ENCODE results near the gene SHROOM3. TPM values are rescaled to one million over a fixed set of nuclear protein-coding genes. Genes with fewer than 3 reads are reported as not detected.

SHROOM3 gene
- total and polyA plus RNA-seq, 2 of the 13 experiments (the other 11 are each of a cell fraction or from before 2014, with no cell fraction given) = 0.01 TPM; not detected in 1

DNA sequence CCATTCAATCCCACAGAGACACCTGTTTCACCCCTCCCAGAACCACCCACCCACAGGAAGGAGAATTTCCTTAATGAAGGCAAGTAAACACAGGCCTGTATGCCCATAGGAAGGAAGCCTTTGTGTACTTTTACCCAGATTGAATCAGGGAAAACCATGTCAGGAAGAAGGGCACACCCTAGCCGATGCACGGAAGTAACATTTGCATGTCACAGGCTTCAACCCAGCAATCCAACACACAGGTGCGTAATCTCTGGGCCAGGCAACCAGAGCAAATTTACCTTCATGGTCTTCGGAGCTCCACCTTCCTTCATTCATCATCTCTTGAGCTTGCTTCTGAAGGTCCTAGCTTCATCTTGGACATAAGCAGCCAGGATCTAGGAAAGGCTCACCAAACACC, 206.3 kb downstream of the SHROOM3 start:
- Histone ChIP-seq H3K9me3 (ENCODE audit: low read length) (no peaks in the 10 kb centered on the region), H3K27me3 (ENCODE audit: control insufficient read depth in 1 of 2, insufficient read depth in 2 of 2, low read length in 2 of 2) (peaks cover 0 to 4% of the 10 kb centered on the region in 2 experiments; a peak in 1 of 5 replicates), H4K20me1 (ENCODE audit: insufficient read depth, low read length) (no peaks in the 10 kb centered on the region), H3K27ac (ENCODE audit: extremely low read length, insufficient read depth, low read length) (no peak overlapping the region), H2AFZ (ENCODE audit: low read length) (no peak overlapping the region), H3K9ac (ENCODE audit: insufficient read depth, low read depth, low read length) (no peak overlapping the region), H3K4me3 (replicated peaks in 1 of 3; ENCODE audit: insufficient read depth in 1 of 3, low read depth in 2 of 3, low read length in 3 of 3) (no peak overlapping the region), H3K36me3 (replicated peaks in 1 of 2; ENCODE audit: control insufficient read depth in 1 of 2, insufficient read depth in 2 of 2, low read length in 2 of 2) (no peaks in the 10 kb centered on the region), H3K4me1 (ENCODE audit: insufficient read depth, low read length) (no peaks in the 10 kb centered on the region), H3K79me2 (ENCODE audit: insufficient read depth, low read length) (no peaks in the 10 kb centered on the region), H3K4me2 (ENCODE audit: low read depth, low read length) (no peak overlapping the region)
- intact Hi-C loops (cut with micrococcal nuclease; ENCODE audit: unreplicated experiment) (no loop called here), in situ Hi-C loops (cut with HindIII; ENCODE audit: extremely low pct_ligation_motif_present, low pct_unique_long_range_greater_than_20kb) (no loop called here)
- TF ChIP-seq, protein P1, sequence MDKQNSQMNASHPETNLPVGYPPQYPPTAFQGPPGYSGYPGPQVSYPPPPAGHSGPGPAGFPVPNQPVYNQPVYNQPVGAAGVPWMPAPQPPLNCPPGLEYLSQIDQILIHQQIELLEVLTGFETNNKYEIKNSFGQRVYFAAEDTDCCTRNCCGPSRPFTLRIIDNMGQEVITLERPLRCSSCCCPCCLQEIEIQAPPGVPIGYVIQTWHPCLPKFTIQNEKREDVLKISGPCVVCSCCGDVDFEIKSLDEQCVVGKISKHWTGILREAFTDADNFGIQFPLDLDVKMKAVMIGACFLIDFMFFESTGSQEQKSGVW (CRISPR knock-in tag; IDR thresholded peaks at IDR 0.05; ENCODE audit: borderline replicate concordance) = no peak
- no peak for TF ChIP-seq SATB2 (CRISPR knock-in tag; IDR thresholded peaks at IDR 0.05)
- POLR2A ChIA-PET = no interaction called here
- ATAC-seq = no peak
- WGBS (ENCODE audit: low lambda C conversion rate) = 54% methylated on average over 4 of the region's 4 CpGs
- CTCF ChIA-PET (ENCODE audit: low intra/inter-chr PET ratio, low total read pairs) = no interaction called here
- DNase-seq (ENCODE audit: low spot score) = no peak
- no peak for FAIRE-seq
- no TSS peak for BruUV-seq (replicated peaks)

DNA sequence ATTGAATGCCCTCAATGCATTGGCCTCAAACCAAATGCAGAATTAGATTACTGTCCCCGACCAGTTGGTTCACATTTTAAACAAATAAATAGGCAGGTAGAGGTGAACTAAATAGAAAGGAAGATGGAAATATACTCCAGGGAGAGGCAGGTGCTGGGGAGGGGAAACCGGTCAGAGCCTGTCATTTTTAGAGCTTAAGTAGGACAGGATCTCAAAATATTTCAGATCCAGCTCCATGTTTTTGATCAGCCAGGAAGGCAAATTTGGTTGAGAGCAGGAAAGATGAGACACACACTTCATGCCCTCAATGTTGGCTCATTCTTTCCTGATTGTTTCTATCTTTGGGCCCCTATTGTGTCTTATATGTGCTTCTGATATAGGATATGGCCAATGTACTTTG, 206.7 kb downstream of the SHROOM3 start:
- ChIA-PET CTCF (ENCODE audit: low intra/inter-chr PET ratio, low total read pairs) (no interaction called here), POLR2A (no interaction called here)
- no peak overlapping the region for H3K9ac ChIP-seq (ENCODE audit: insufficient read depth, low read depth, low read length)
- BruUV-seq (replicated peaks) = no TSS peak
- no peak overlapping the region for H3K27ac ChIP-seq (ENCODE audit: extremely low read length, insufficient read depth, low read length)
- no peaks in the 10 kb centered on the region for H3K9me3 ChIP-seq (ENCODE audit: low read length)
- no peak for ATAC-seq
- H3K27me3 ChIP-seq (ENCODE audit: control insufficient read depth in 1 of 2, insufficient read depth in 2 of 2, low read length in 2 of 2) = peaks cover 0 to 4% of the 10 kb centered on the region in 2 experiments; a peak in 1 of 5 replicates
- H4K20me1 ChIP-seq (ENCODE audit: insufficient read depth, low read length) = no peaks in the 10 kb centered on the region
- DNase-seq (ENCODE audit: low spot score) = no peak
- FAIRE-seq = no peak
- no peaks in the 10 kb centered on the region for H3K4me1 ChIP-seq (ENCODE audit: insufficient read depth, low read length)
- in situ Hi-C loops (cut with HindIII; ENCODE audit: extremely low pct_ligation_motif_present, low pct_unique_long_range_greater_than_20kb) (no loop called here), intact Hi-C loops (cut with micrococcal nuclease; ENCODE audit: unreplicated experiment) (no loop called here)
- no peaks in the 10 kb centered on the region for H3K36me3 ChIP-seq (replicated peaks in 1 of 2; ENCODE audit: control insufficient read depth in 1 of 2, insufficient read depth in 2 of 2, low read length in 2 of 2)
- H3K79me2 ChIP-seq (ENCODE audit: insufficient read depth, low read length) = no peaks in the 10 kb centered on the region
- H3K4me2 ChIP-seq (ENCODE audit: low read depth, low read length) = no peak overlapping the region
- H3K4me3 ChIP-seq (replicated peaks in 1 of 3; ENCODE audit: insufficient read depth in 1 of 3, low read depth in 2 of 3, low read length in 3 of 3) = no peak overlapping the region
- no peak overlapping the region for H2AFZ ChIP-seq (ENCODE audit: low read length)
- WGBS (ENCODE audit: low lambda C conversion rate) = 20% methylated on average over 2 of the region's 2 CpGs
- no peak for TF ChIP-seq PHF5A (CRISPR knock-in tag; IDR thresholded peaks at IDR 0.05; ENCODE audit: low read depth, unreplicated experiment)
- TF ChIP-seq ATF7 (IDR thresholded peaks at IDR 0.05) = no peak
- no peak for TF ChIP-seq ATF7 (CRISPR knock-in tag; IDR thresholded peaks at IDR 0.05)
- TF ChIP-seq HMGA1 (CRISPR knock-in tag; conservative IDR thresholded peaks at IDR 0.05) = no peak
- no peak for TF ChIP-seq ZFP82 (CRISPR knock-in tag; IDR thresholded peaks at IDR 0.05; ENCODE audit: borderline replicate concordance)
- no peak for TF ChIP-seq ZNF670 (CRISPR knock-in tag; IDR thresholded peaks at IDR 0.05; ENCODE audit: borderline replicate concordance)
- TF ChIP-seq ZNF530 (CRISPR knock-in tag; IDR thresholded peaks at IDR 0.05; ENCODE audit: low read depth) = no peak
- TF ChIP-seq, protein P2, sequence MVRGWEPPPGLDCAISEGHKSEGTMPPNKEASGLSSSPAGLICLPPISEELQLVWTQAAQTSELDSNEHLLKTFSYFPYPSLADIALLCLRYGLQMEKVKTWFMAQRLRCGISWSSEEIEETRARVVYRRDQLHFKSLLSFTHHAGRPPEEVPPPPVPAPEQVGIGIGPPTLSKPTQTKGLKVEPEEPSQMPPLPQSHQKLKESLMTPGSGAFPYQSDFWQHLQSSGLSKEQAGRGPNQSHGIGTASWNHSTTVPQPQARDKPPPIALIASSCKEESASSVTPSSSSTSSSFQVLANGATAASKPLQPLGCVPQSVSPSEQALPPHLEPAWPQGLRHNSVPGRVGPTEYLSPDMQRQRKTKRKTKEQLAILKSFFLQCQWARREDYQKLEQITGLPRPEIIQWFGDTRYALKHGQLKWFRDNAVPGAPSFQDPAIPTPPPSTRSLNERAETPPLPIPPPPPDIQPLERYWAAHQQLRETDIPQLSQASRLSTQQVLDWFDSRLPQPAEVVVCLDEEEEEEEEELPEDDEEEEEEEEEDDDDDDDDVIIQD (CRISPR knock-in tag; IDR thresholded peaks at IDR 0.05; ENCODE audit: low read depth) = no peak
- no peak for TF ChIP-seq ZBTB42 (CRISPR knock-in tag; IDR thresholded peaks at IDR 0.05)
- TF ChIP-seq, protein P3, sequence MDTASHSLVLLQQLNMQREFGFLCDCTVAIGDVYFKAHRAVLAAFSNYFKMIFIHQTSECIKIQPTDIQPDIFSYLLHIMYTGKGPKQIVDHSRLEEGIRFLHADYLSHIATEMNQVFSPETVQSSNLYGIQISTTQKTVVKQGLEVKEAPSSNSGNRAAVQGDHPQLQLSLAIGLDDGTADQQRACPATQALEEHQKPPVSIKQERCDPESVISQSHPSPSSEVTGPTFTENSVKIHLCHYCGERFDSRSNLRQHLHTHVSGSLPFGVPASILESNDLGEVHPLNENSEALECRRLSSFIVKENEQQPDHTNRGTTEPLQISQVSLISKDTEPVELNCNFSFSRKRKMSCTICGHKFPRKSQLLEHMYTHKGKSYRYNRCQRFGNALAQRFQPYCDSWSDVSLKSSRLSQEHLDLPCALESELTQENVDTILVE (CRISPR knock-in tag; IDR thresholded peaks at IDR 0.05) = no peak
- no peak for TF ChIP-seq KAT8 (CRISPR knock-in tag; IDR thresholded peaks at IDR 0.05)
- no peak for TF ChIP-seq ERF (CRISPR knock-in tag; IDR thresholded peaks at IDR 0.05)
- no peak for TF ChIP-seq ZNF569 (CRISPR knock-in tag; IDR thresholded peaks at IDR 0.05; ENCODE audit: borderline replicate concordance)
- no peak for TF ChIP-seq ZSCAN31 (CRISPR knock-in tag; IDR thresholded peaks at IDR 0.05; ENCODE audit: low read depth)

Data from HepG2 (cell line).